GM12878 (cell line): ENCODE data around the gene FANCC. TPM values are rescaled to one million over a fixed set of nuclear protein-coding genes. Genes with fewer than 3 reads are reported as not detected.

Experiments
- ATAC-seq: fragments of 200-7000 bp; cut with Tn5 transposase; 3 replicates; pipeline ENCODE4 v1.9.1; 2020; ENCODE audit warnings: mild to moderate bottlenecking, moderate library complexity
- BruUV-seq: library from RNA; stranded (reverse); fragments of 400-500 nt; replicated peaks from 2 replicates; lab custom pipeline; 2021; lab: Mats Ljungman, UMichigan
- CTCF ChIA-PET: fragments of 300-600 bp; sonication (Branson Sonifier 250); formaldehyde crosslinking; extraction: SDS; loops from one replicate; lab custom pipeline; 2021; ENCODE audit warnings: inconsistent platforms; lab: Yijun Ruan, JAX
- POLR2A ChIA-PET: fragments of 350-600 bp; formaldehyde crosslinking; extraction: SDS; loops from one replicate; lab custom pipeline; 2021; ENCODE audit warnings: inconsistent platforms; lab: Charles Lee
- RAD21 ChIA-PET: fragments of 300-600 bp; sonication (Branson Sonifier 250); formaldehyde crosslinking; loops from one replicate; lab custom pipeline; 2023; ENCODE audit warnings: antibody characterized with exemption; ENCODE audit not compliant: unreplicated experiment; lab: Charles Lee
- SMC1A ChIA-PET: fragments of 300-600 bp; sonication (Branson Sonifier 250); formaldehyde crosslinking; loops from one replicate; lab custom pipeline; 2023; ENCODE audit not compliant: unreplicated experiment, uncharacterized antibody; lab: Charles Lee
- DNase-seq: peaks from one replicate; pipeline ENCODE4 v3.0.0-alpha.2; 2011; ENCODE audit warnings: low read depth, low spot score
- FAIRE-seq: peaks from 3 replicates; lab custom pipeline; 2011; peaks lifted over from hg19 to GRCh38; lab: Jason Lieb, UNC
- H2AFZ ChIP-seq: 2 replicates; pipeline ENCODE4 v1.6.0; 2011; ENCODE audit warnings: low read depth, low read length, control low read depth; ENCODE audit not compliant: control insufficient read depth
- H3K27ac ChIP-seq: 2 replicates; pipeline ENCODE4 v1.5.1; 2011; ENCODE audit warnings: control low read depth; ENCODE audit not compliant: control insufficient read depth, insufficient read depth
- H3K27me3 ChIP-seq, 2 experiments: replicated peaks in 1 of 2; 2 replicates each; pipeline versions ENCODE4 v1.6.0 to v1.6.1; 2011; ENCODE audit warnings: low read length in 1 of 2; ENCODE audit not compliant: control insufficient read depth in 2 of 2, insufficient read depth in 2 of 2
- H3K36me3 ChIP-seq, 2 experiments: 2 replicates each; pipeline ENCODE4 v1.5.1; 2011; ENCODE audit warnings: low read length in 1 of 2; ENCODE audit not compliant: control insufficient read depth in 2 of 2, insufficient read depth in 2 of 2
- H3K4me1 ChIP-seq: 2 replicates; pipeline ENCODE4 v1.6.1; 2011; ENCODE audit warnings: mild to moderate bottlenecking, low read length, moderate library complexity, mixed read lengths; ENCODE audit not compliant: control insufficient read depth, insufficient read depth
- H3K4me2 ChIP-seq: 2 replicates; pipeline ENCODE4 v1.6.0; 2011; ENCODE audit warnings: control low read depth; ENCODE audit not compliant: control insufficient read depth, insufficient read depth
- H3K4me3 ChIP-seq: fragments of 200-600 bp; sonication (generic); 2 replicates; pipeline ENCODE4 v1.5.1; 2016
- H3K79me2 ChIP-seq: 2 replicates; pipeline ENCODE4 v1.6.0; 2011; ENCODE audit warnings: low read length; ENCODE audit not compliant: control insufficient read depth, insufficient read depth
- H3K9ac ChIP-seq: 2 replicates; pipeline ENCODE4 v1.8.0; 2011; ENCODE audit warnings: low read length, control low read depth, mixed read lengths; ENCODE audit not compliant: control insufficient read depth, insufficient read depth
- H3K9me3 ChIP-seq: replicated peaks from 3 replicates; pipeline ENCODE4 v1.5.1; 2011; ENCODE audit warnings: mild to moderate bottlenecking, low read length; ENCODE audit not compliant: control insufficient read depth, insufficient read depth
- H4K20me1 ChIP-seq: 2 replicates; pipeline ENCODE4 v1.6.0; 2011; ENCODE audit not compliant: control insufficient read depth, insufficient read depth
- ASH2L ChIP-seq: fragments of 300-600, 200-600 bp; sonication (generic); IDR thresholded peaks from 2 replicates; pipeline ENCODE4 v1.6.1; 2017; ENCODE audit warnings: low read depth, mild to moderate bottlenecking, borderline replicate concordance
- CBFB ChIP-seq: IDR thresholded peaks from 2 replicates; pipeline ENCODE4 v1.6.1; 2016; ENCODE audit warnings: antibody characterized with exemption, low read depth
- CHD4 ChIP-seq: fragments of 200-600 bp; sonication (generic); IDR thresholded peaks from 2 replicates; pipeline ENCODE4 v1.6.1; 2016; ENCODE audit warnings: mild to moderate bottlenecking
- EZH2 ChIP-seq: IDR thresholded peaks from 2 replicates; pipeline ENCODE4 v1.6.1; 2012; ENCODE audit warnings: low read depth, mild to moderate bottlenecking, control low read depth, inconsistent platforms, low read length, borderline replicate concordance; ENCODE audit not compliant: control insufficient read depth
- MEF2B ChIP-seq: fragments of 450-650 bp; IDR thresholded peaks from 2 replicates; pipeline ENCODE4 v1.6.1; 2018; ENCODE audit warnings: mild to moderate bottlenecking, moderate library complexity; ENCODE audit not compliant: partially characterized antibody, poor library complexity, severe bottlenecking
- NFYB ChIP-seq: IDR thresholded peaks from 2 replicates; pipeline ENCODE4 v1.6.1; 2011; ENCODE audit warnings: low read depth, mild to moderate bottlenecking, low read length, improper control_type of control experiment, moderate library complexity; ENCODE audit not compliant: insufficient read depth
- PML ChIP-seq: IDR thresholded peaks from 2 replicates; pipeline ENCODE4 v1.6.1; 2012; ENCODE audit warnings: low read length, inconsistent platforms
- SRF ChIP-seq, 2 experiments: IDR thresholded peaks; 2 replicates each; pipeline ENCODE4 v1.6.1; 2011; ENCODE audit warnings: low read depth in 2 of 2, low read length in 2 of 2, mild to moderate bottlenecking in 1 of 2, moderate library complexity in 1 of 2
- TBL1XR1 ChIP-seq: IDR thresholded peaks from 2 replicates; pipeline ENCODE4 v1.6.1; 2012; ENCODE audit warnings: low read depth, low read length, improper control_type of control experiment
- WGBS: methylation state at CpG from one replicate; pipeline ENCODE4 v1.1.6; 2016; ENCODE audit warnings: low lambda C conversion rate; ENCODE audit not compliant: insufficient replicate concordance, insufficient coverage; ENCODE audit errors: missing lambda C conversion rate; 5-methylcytosine and 5-hydroxymethylcytosine counted together
- in situ Hi-C: fragments of 300-500 bp; cut with MboI; formaldehyde crosslinking; loops from 9 replicates; pipeline ENCODE4 v1.14.3; 2018; ENCODE audit warnings: mixed read lengths
- intact Hi-C: fragments of 100-400 bp; cut with micrococcal nuclease; formaldehyde crosslinking; loops from one replicate; pipeline ENCODE4 v1.14.2; 2022; ENCODE audit not compliant: unreplicated experiment
- polyA plus RNA-seq, 11 experiments: library from polyadenylated mRNA; depleted of rRNA in 4 of 11; unstranded in 6 of 11; stranded (reverse) in 5 of 11; fragments of >200 nt; fragmentation: Nextera tagmentation in 4 of 11; fragmentation: Illumina TruSeq in 1 of 11; extraction: Ambion mirVana in 4 of 11; extraction: Trizol in 1 of 11; gene quantifications; 1 replicate in 1 of 11; 2 replicates in 10 of 11; pipeline versions ENCODE4 v1.2.1 to v1.2.3, GENCODE V29; 2011 to 2016; ENCODE audit warnings: inconsistent platforms in 2 of 11, missing spikeins in 2 of 11, low read depth in 1 of 11
- total RNA-seq, 4 experiments: library from RNA; depleted of rRNA in 3 of 4; stranded (reverse); fragments of >200 nt in 3 of 4; fragmentation: Illumina TruSeq in 1 of 4; extraction: Trizol in 1 of 4; gene quantifications; 2 replicates each; pipeline versions ENCODE4 v1.2.1 to v1.2.3, GENCODE V29; 2013 to 2021
- TF ChIP-seq, protein P1 (sequence below): fragments of 450-650 bp; IDR thresholded peaks from 2 replicates; pipeline ENCODE4 v1.6.1; 2017; ENCODE audit warnings: mild to moderate bottlenecking, moderate library complexity
- TF ChIP-seq, protein P2 (sequence below): fragments of 450-650 bp; IDR thresholded peaks from 2 replicates; pipeline ENCODE4 v1.6.1; 2017; ENCODE audit warnings: mild to moderate bottlenecking, moderate library complexity

The FANCC gene
- total and polyA plus RNA-seq, 10 of the 15 experiments (the other 5 are each of a cell fraction or from before 2014, with no cell fraction given): 1.2 to 16.8 (median 10.5) TPM

DNA sequence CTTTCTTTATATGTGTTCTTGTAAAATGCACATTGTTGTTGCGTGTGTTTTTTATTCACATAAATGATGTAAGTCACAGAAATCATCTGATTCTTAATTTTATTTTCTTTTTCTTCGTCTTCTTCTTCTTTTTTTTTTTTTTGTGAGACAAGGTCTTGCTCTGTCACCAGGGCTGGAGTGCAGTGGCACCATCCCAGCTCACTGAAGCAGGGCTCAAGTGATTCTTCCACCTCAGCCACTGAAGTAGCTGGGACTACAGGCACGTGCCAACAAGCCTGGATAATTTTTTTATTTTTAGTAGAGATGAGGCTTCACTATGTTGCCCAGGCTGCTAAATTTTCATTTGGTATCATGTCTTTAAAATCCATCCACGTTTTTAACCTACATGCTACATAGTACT, 28.5 kb upstream of the FANCC start:
- ChIA-PET POLR2A (no interaction called here), SMC1A (no interaction called here), CTCF (no interaction called here), RAD21 (no interaction called here)
- no peak overlapping the region for H3K9ac ChIP-seq
- no peak overlapping the region for H2AFZ ChIP-seq
- H3K27ac ChIP-seq: no peak overlapping the region
- H3K4me1 ChIP-seq: no peaks in the 10 kb centered on the region
- in situ Hi-C loops: no loop called here
- DNase-seq: no peak
- no TSS peak for BruUV-seq
- FAIRE-seq: no peak
- ATAC-seq: no peak
- H3K9me3 ChIP-seq: no peaks in the 10 kb centered on the region
- peaks cover 0 to 3% of the 10 kb centered on the region in 2 experiments; a peak in 1 of 4 replicates for H3K27me3 ChIP-seq
- WGBS: 24% methylated on average over 4 of the region's 4 CpGs
- intact Hi-C loops: no loop called here
- H3K36me3 ChIP-seq: no peaks in the 10 kb centered on the region
- H4K20me1 ChIP-seq: no peaks in the 10 kb centered on the region
- no peaks in the 10 kb centered on the region for H3K79me2 ChIP-seq
- no peak overlapping the region for H3K4me2 ChIP-seq
- H3K4me3 ChIP-seq: no peak overlapping the region
- TF ChIP-seq TBL1XR1: no peak
- no peak for TF ChIP-seq CHD4
- TF ChIP-seq CBFB: no peak
- TF ChIP-seq, protein P1, sequence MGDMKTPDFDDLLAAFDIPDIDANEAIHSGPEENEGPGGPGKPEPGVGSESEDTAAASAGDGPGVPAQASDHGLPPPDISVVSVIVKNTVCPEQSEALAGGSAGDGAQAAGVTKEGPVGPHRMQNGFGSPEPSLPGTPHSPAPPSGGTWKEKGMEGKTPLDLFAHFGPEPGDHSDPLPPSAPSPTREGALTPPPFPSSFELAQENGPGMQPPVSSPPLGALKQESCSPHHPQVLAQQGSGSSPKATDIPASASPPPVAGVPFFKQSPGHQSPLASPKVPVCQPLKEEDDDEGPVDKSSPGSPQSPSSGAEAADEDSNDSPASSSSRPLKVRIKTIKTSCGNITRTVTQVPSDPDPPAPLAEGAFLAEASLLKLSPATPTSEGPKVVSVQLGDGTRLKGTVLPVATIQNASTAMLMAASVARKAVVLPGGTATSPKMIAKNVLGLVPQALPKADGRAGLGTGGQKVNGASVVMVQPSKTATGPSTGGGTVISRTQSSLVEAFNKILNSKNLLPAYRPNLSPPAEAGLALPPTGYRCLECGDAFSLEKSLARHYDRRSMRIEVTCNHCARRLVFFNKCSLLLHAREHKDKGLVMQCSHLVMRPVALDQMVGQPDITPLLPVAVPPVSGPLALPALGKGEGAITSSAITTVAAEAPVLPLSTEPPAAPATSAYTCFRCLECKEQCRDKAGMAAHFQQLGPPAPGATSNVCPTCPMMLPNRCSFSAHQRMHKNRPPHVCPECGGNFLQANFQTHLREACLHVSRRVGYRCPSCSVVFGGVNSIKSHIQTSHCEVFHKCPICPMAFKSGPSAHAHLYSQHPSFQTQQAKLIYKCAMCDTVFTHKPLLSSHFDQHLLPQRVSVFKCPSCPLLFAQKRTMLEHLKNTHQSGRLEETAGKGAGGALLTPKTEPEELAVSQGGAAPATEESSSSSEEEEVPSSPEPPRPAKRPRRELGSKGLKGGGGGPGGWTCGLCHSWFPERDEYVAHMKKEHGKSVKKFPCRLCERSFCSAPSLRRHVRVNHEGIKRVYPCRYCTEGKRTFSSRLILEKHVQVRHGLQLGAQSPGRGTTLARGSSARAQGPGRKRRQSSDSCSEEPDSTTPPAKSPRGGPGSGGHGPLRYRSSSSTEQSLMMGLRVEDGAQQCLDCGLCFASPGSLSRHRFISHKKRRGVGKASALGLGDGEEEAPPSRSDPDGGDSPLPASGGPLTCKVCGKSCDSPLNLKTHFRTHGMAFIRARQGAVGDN: no peak
- no peak for TF ChIP-seq SRF (IDR thresholded peaks at IDR 0.05; ENCODE audit: low read depth in 2 of 2, low read length in 2 of 2)
- no peak for TF ChIP-seq NFYB
- TF ChIP-seq MEF2B: no peak
- no peak for TF ChIP-seq ASH2L
- TF ChIP-seq, protein P2, sequence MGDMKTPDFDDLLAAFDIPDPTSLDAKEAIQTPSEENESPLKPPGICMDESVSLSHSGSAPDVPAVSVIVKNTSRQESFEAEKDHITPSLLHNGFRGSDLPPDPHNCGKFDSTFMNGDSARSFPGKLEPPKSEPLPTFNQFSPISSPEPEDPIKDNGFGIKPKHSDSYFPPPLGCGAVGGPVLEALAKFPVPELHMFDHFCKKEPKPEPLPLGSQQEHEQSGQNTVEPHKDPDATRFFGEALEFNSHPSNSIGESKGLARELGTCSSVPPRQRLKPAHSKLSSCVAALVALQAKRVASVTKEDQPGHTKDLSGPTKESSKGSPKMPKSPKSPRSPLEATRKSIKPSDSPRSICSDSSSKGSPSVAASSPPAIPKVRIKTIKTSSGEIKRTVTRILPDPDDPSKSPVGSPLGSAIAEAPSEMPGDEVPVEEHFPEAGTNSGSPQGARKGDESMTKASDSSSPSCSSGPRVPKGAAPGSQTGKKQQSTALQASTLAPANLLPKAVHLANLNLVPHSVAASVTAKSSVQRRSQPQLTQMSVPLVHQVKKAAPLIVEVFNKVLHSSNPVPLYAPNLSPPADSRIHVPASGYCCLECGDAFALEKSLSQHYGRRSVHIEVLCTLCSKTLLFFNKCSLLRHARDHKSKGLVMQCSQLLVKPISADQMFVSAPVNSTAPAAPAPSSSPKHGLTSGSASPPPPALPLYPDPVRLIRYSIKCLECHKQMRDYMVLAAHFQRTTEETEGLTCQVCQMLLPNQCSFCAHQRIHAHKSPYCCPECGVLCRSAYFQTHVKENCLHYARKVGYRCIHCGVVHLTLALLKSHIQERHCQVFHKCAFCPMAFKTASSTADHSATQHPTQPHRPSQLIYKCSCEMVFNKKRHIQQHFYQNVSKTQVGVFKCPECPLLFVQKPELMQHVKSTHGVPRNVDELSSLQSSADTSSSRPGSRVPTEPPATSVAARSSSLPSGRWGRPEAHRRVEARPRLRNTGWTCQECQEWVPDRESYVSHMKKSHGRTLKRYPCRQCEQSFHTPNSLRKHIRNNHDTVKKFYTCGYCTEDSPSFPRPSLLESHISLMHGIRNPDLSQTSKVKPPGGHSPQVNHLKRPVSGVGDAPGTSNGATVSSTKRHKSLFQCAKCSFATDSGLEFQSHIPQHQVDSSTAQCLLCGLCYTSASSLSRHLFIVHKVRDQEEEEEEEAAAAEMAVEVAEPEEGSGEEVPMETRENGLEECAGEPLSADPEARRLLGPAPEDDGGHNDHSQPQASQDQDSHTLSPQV: no peak
- no peak for TF ChIP-seq EZH2
- TF ChIP-seq PML: no peak
